ENCODE measurements around the gene CTNNA3.

Gene CTNNA3

DNA sequence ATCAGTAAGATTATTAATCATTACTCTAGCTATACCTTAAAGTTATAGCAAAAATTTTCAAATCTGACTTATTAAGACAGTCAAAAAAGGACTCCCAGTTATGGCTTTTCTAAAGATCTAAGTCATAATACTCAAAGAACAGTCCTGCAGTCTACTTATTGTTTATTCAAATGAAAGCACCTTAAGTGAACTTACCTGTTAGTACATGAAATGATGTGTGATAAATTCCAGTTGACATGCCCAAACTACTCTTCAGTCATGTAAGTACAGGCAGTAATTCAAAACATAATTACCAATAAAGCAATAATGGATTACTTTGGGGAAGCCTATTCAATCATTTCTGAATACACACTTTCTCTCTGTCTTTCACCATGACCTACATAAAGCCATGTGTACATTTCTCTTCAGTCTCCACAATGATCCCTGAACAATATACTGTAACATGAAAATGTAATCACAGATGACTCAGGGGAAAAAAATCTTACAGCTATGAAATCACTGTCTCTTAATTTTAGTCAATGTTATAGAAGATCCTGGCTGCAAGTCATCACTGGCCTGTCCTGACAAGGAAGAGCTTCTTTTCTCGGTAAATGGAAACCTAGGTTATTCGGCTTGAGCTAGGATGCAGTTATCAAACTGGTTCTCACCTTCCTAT, 1190.9 kb downstream of the CTNNA3 start:
- TF ChIP-seq, protein P1, sequence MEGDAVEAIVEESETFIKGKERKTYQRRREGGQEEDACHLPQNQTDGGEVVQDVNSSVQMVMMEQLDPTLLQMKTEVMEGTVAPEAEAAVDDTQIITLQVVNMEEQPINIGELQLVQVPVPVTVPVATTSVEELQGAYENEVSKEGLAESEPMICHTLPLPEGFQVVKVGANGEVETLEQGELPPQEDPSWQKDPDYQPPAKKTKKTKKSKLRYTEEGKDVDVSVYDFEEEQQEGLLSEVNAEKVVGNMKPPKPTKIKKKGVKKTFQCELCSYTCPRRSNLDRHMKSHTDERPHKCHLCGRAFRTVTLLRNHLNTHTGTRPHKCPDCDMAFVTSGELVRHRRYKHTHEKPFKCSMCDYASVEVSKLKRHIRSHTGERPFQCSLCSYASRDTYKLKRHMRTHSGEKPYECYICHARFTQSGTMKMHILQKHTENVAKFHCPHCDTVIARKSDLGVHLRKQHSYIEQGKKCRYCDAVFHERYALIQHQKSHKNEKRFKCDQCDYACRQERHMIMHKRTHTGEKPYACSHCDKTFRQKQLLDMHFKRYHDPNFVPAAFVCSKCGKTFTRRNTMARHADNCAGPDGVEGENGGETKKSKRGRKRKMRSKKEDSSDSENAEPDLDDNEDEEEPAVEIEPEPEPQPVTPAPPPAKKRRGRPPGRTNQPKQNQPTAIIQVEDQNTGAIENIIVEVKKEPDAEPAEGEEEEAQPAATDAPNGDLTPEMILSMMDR (IDR thresholded peaks at IDR 0.05; ENCODE audit: borderline replicate concordance, control extremely low read depth, extremely low read depth, insufficient read depth, missing control alignments): no peak
- no peak for DNase-seq (ENCODE audit: low spot score)
- in situ Hi-C loops (cut with MboI; ENCODE audit: low sequenced_read_pairs, unreplicated experiment): no loop called here

DNA sequence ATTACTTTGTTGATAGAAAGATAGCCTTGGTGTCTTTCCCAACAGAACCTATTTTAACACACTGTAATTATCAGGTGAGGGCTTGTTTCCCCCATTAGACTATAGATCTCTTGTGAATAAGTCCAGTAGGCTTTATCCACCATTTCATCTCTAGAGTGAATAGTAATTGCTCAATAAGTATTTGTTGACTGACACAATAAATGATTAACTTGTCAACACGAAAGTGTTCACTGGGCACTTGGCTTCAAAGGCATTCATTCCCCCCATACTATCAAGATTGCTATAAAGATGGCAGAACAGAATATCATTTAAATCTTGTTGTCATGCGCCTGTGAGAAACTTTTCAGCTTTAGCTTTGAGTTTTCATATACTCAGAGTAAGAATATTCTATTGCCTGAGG, 1194.6 kb downstream of the CTNNA3 start:
- DNase-seq (ENCODE audit: low spot score): no peak
- in situ Hi-C loops (cut with MboI; ENCODE audit: low sequenced_read_pairs, unreplicated experiment): no loop called here
- TF ChIP-seq, protein P1 (IDR thresholded peaks at IDR 0.05; ENCODE audit: borderline replicate concordance, control extremely low read depth, extremely low read depth, insufficient read depth, missing control alignments): no peak

DNA sequence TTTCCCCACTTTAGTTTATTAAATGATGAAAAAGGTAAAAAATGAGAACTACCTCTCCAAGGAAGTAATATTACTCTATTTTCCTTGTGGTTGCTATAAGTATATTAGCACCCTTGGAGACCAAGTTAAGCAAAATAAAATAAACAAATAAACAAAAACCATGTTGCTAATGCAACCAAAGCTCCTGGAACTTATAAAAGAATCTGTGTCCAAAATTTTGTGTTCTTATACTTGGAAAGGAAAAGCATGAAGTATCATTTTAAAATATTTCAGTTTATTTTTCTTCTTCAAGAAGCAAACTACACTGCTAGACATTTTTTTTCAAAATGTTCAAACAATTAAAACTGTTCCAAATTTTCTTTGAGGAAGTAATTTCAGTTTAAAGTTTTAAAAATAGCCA, 1212.0 kb downstream of the CTNNA3 start:
- TF ChIP-seq, protein P1 (IDR thresholded peaks at IDR 0.05; ENCODE audit: borderline replicate concordance, control extremely low read depth, extremely low read depth, insufficient read depth, missing control alignments): no peak
- in situ Hi-C loops (cut with MboI; ENCODE audit: low sequenced_read_pairs, unreplicated experiment): no loop called here
- DNase-seq (ENCODE audit: low spot score): no peak

DNA sequence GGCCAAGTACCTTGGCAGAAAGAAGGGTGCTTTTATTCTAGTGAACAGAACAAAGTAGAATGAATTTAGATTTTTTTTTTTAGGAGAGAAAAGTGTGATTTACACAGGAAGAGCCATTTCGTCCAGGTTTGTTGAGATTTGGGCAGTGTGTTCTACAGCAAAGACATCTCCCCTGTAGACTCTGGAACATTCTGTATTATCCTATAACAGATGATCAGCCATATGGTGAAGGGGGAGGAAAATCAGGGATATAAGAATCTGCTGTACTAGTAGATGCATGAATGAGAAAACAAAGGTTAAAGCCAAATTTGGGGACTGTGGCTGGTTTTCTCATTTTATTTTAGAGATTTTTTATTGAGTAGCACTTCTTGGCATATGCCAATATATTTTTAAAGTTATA, 1223.8 kb downstream of the CTNNA3 start:
- in situ Hi-C loops (cut with MboI; ENCODE audit: low sequenced_read_pairs, unreplicated experiment): no loop called here
- DNase-seq (ENCODE audit: low spot score): no peak
- TF ChIP-seq, protein P1 (IDR thresholded peaks at IDR 0.05; ENCODE audit: borderline replicate concordance, control extremely low read depth, extremely low read depth, insufficient read depth, missing control alignments): no peak

DNA sequence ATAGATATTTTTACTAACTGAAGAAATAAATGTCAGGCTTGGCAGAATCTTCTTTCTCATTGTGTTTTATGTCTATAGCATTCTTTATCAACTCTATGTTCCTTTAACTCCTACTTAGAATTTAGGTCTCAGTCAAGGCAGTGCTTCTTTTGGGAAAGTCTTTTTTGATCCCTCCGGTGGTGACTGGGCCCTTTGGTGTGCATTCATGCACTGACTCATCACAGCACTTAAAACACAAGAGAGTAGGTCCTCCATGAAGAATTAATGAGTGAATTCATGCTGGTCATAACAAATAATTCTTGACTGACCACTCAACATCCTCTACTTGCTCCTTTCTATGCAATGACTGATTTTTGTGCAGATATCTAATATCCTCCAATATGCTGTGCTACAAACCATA, 1229.0 kb downstream of the CTNNA3 start:
- no peak for DNase-seq (ENCODE audit: low spot score)

DNA sequence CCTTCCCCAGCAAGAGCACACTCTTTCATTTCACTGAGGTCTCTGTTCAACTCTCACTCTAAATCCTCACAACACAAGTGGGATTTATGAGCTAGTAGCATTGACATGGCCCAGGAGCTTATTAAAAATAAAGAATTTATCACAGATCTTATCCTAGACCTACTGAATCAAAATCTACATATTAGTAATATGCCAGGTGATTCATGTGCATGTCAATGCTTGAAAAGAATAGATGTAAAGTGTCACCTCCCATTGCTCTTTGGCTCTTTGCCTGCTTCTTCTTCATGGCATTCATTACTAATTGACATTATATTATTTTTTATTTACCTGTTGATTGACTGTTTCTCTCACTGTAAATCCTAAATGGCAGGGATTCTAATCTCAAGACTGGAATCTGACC, 1229.4 kb downstream of the CTNNA3 start:
- no peak for DNase-seq (ENCODE audit: low spot score)
- TF ChIP-seq, protein P1 (IDR thresholded peaks at IDR 0.05; ENCODE audit: borderline replicate concordance, control extremely low read depth, extremely low read depth, insufficient read depth, missing control alignments): no peak
- in situ Hi-C loops (cut with MboI; ENCODE audit: low sequenced_read_pairs, unreplicated experiment): no loop called here

More for the DNA sequence above, 1229.0 kb downstream of the CTNNA3 start:
- in situ Hi-C loops (cut with MboI; ENCODE audit: low sequenced_read_pairs, unreplicated experiment): no loop called here
- TF ChIP-seq, protein P1 (IDR thresholded peaks at IDR 0.05; ENCODE audit: borderline replicate concordance, control extremely low read depth, extremely low read depth, insufficient read depth, missing control alignments): no peak

Data from GM13976 (cell line).